Endodermal cell (in vitro differentiated cells): ENCODE results near the gene CYP27C1. TPM values are rescaled to one million over a fixed set of nuclear protein-coding genes. Genes with fewer than 3 reads are reported as not detected.

Experiments
- DNase-seq: peaks from one replicate; pipeline ENCODE4 v3.0.0-alpha.2; 2017
- H3K27ac ChIP-seq: 2 replicates; pipeline ENCODE4 v1.5.1; 2013; ENCODE audit warnings: mild to moderate bottlenecking, low read depth, low read length, moderate library complexity
- H3K27me3 ChIP-seq: 2 replicates; pipeline ENCODE4 v1.6.1; 2013; ENCODE audit warnings: mild to moderate bottlenecking, low read length, moderate library complexity; ENCODE audit not compliant: insufficient read depth, control insufficient read depth, poor library complexity, severe bottlenecking
- H3K36me3 ChIP-seq: 2 replicates; pipeline ENCODE4 v1.7.0; 2013; ENCODE audit warnings: mild to moderate bottlenecking, low read length, moderate library complexity; ENCODE audit not compliant: control insufficient read depth, insufficient read depth
- H3K4me1 ChIP-seq: one replicate; pipeline ENCODE4 v1.7.0; 2013; ENCODE audit warnings: low read length; ENCODE audit not compliant: control insufficient read depth, insufficient read depth
- H3K4me3 ChIP-seq: 2 replicates; pipeline ENCODE4 v1.5.1; 2013; ENCODE audit warnings: mild to moderate bottlenecking, low read length, moderate library complexity
- H3K9ac ChIP-seq: 2 replicates; pipeline ENCODE4 v1.6.1; 2013; ENCODE audit warnings: mild to moderate bottlenecking, low read length, moderate library complexity; ENCODE audit not compliant: poor library complexity, severe bottlenecking; ENCODE audit errors: extremely low read depth
- H3K9me3 ChIP-seq: 2 replicates; pipeline ENCODE4 v1.6.1; 2013; ENCODE audit warnings: mild to moderate bottlenecking, low read length, moderate library complexity; ENCODE audit not compliant: control insufficient read depth
- H3K27ac Mint-ChIP-seq: 2 replicates; pipeline ENCODE4 v1.8.0; 2020; ENCODE audit warnings: mixed read lengths
- H3K27me3 Mint-ChIP-seq: 2 replicates; pipeline ENCODE4 v1.8.0; 2021; ENCODE audit warnings: mild to moderate bottlenecking, mixed read lengths; ENCODE audit not compliant: insufficient read depth
- H3K36me3 Mint-ChIP-seq: 2 replicates; pipeline ENCODE4 v1.8.0; 2020; ENCODE audit warnings: low read depth, mixed read lengths
- H3K4me1 Mint-ChIP-seq: 2 replicates; pipeline ENCODE4 v1.8.0; 2020; ENCODE audit warnings: mixed read lengths
- H3K4me3 Mint-ChIP-seq: 2 replicates; pipeline ENCODE4 v1.8.0; 2020; ENCODE audit warnings: mild to moderate bottlenecking, moderate library complexity, mixed read lengths
- H3K9me3 Mint-ChIP-seq: 2 replicates; pipeline ENCODE4 v1.8.0; 2020; ENCODE audit warnings: mild to moderate bottlenecking, mixed read lengths
- CTCF ChIP-seq: fragments of 200-600 bp; sonication (generic); conservative IDR thresholded peaks from 2 replicates; pipeline ENCODE4 v1.5.0; 2021; ENCODE audit warnings: antibody characterized with exemption, mild to moderate bottlenecking
- WGBS, 2 experiments: methylation state at CpG; one replicate each; pipeline versions ENCODE4 v1.1.5 to v1.1.7; 2013; ENCODE audit warnings: missing lambda C conversion rate in 2 of 2, mixed read lengths in 1 of 2; ENCODE audit not compliant: insufficient coverage in 1 of 2, insufficient read length in 1 of 2; 5-methylcytosine and 5-hydroxymethylcytosine counted together
- total RNA-seq, 2 donors: library from RNA; stranded (reverse); fragmentation: NEBNext Ultra II Directional in 1 of 2; extraction: Animal tissue kit (Norgen Biotek cat#: 25700) in 1 of 2; gene quantifications; 2 replicates in 1 of 2; 3 replicates in 1 of 2; pipeline ENCODE4 v1.2.1, GENCODE V29; 2021

CYP27C1 gene
- total RNA-seq, 2 donors from 2014 or later = 4.4 to 4.9 TPM

GRCh38 chr2:127196998-127197397, 23.1 kb downstream of the CYP27C1 start:
- no peak overlapping the region for H3K4me3 Mint-ChIP-seq

DNA sequence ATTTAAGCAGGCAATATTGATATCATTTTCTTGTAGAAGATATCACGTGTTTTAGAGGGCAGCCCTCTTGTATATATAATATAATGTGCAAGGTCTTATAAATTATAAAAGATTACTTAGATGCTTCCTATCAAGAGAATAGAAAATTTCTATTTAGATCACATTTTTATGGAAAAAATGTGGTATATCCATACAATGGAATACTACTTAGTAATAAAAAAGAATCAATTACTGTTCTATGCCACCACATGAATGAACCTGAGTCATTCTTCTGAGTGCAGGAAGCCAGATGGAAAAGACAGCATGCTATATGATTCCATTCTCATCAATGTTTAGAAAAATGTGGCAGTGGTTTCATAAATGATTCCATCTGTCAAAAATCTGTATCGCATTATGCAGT, 23.6 kb downstream of the CYP27C1 start:
- Mint-ChIP-seq H3K4me3 (no peak overlapping the region), H3K27ac (no peak overlapping the region), H3K36me3 (peaks cover 4% of the 10 kb centered on the region), H3K4me1 (peaks cover 5% of the 10 kb centered on the region), H3K9me3 (no peaks in the 10 kb centered on the region), H3K27me3 (no peaks in the 10 kb centered on the region)
- DNase-seq = no peak
- no peak overlapping the region for H3K27ac ChIP-seq
- H3K9ac ChIP-seq = no peak overlapping the region
- 100% methylated on average over 1 of the region's 2 CpGs; no CpG with 5 or more reads in 1 of the 2 experiments for WGBS, 2 experiments
- no peaks in the 10 kb centered on the region for H3K27me3 ChIP-seq
- no peak overlapping the region for H3K4me3 ChIP-seq
- H3K9me3 ChIP-seq = peaks cover 9% of the 10 kb centered on the region
- no peaks in the 10 kb centered on the region for H3K36me3 ChIP-seq
- no peaks in the 10 kb centered on the region for H3K4me1 ChIP-seq
- no peak for TF ChIP-seq CTCF

More at GRCh38 chr2:127196998-127197397, 23.1 kb downstream of the CYP27C1 start:
- Mint-ChIP-seq H3K4me1 (peaks cover 5% of the 10 kb centered on the region), H3K36me3 (peaks cover 7% of the 10 kb centered on the region), H3K27me3 (no peaks in the 10 kb centered on the region), H3K9me3 (no peaks in the 10 kb centered on the region), H3K27ac (no peak overlapping the region)
- no peak overlapping the region for H3K9ac ChIP-seq
- no peaks in the 10 kb centered on the region for H3K27me3 ChIP-seq
- H3K27ac ChIP-seq = no peak overlapping the region
- peak; percentile 82 for TF ChIP-seq CTCF
- no peak overlapping the region for H3K4me3 ChIP-seq
- 46 to 69% methylated on average over 2 to 4 of the region's 4 CpGs for WGBS, 2 experiments
- peaks cover 9% of the 10 kb centered on the region for H3K9me3 ChIP-seq
- H3K4me1 ChIP-seq = no peaks in the 10 kb centered on the region
- no peaks in the 10 kb centered on the region for H3K36me3 ChIP-seq
- DNase-seq = no peak

DNA sequence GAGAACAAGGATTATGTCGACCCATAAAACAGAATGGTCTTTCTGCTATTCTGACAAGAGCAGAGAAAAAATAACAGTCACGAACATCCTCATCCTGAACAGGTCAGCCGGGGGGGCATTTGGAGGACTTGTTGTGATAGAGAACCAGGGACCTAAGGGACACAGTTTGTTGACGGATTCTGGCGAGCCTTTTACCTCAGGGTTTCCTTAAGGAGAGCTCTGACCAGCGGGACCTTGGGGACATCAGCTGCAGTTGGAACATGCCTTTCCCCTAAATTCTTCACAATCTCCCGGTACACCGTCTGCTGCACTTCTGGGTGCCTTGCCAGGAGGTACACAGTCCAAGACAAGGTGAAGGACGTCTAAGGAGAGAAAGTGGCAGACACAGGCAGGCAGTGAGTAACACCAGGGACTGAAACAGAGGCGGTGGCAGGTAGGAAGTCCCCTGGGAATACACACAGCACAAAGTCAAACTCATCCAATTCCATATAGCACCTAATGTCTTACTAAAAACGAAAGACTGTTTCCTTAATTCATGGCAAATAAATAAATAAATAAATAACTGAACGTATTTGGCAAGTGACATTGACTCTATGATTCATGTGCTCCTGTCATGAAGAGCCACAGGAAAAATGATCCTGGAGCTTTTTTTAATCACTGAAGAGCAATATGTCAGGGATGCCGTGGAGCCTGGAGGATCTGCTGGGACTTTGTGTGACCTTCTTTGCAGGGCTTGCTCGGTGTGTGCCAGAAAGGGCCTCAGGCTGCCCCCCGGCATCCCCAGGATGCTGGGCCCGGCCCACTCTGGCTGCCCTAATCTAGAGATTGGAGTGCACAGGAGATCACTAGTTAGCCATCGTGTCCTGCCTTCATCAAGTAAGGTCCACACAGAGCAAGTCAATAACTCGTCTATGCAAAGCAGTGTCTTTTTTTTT, 24.7 kb downstream of the CYP27C1 start:
- DNase-seq = no peak
- no peaks in the 10 kb centered on the region for H3K27me3 ChIP-seq
- Mint-ChIP-seq H3K27me3 (no peaks in the 10 kb centered on the region), H3K9me3 (no peaks in the 10 kb centered on the region), H3K27ac (no peak overlapping the region), H3K4me3 (no peak overlapping the region), H3K4me1 (peaks cover 5% of the 10 kb centered on the region), H3K36me3 (peaks cover 3% of the 10 kb centered on the region)
- H3K9ac ChIP-seq = no peak overlapping the region
- peaks cover 9% of the 10 kb centered on the region for H3K9me3 ChIP-seq
- H3K27ac ChIP-seq = no peak overlapping the region
- H3K4me1 ChIP-seq = no peaks in the 10 kb centered on the region
- no peaks in the 10 kb centered on the region for H3K36me3 ChIP-seq
- WGBS, 2 experiments = 94% methylated on average over 10 to 18 of the region's 18 CpGs
- TF ChIP-seq CTCF = no peak
- no peak overlapping the region for H3K4me3 ChIP-seq
